IMR-90 (cell line): ENCODE measurements around the gene ADAMTS13. TPM values are rescaled to one million over a fixed set of nuclear protein-coding genes. Genes with fewer than 3 reads are reported as not detected.

Experiments used
- ATAC-seq: fragments of 200-7000 bp; cut with Tn5 transposase; 2 replicates; pipeline ENCODE4 v1.9.1; 2020; ENCODE audit warnings: low read depth, mild to moderate bottlenecking, moderate library complexity
- BruUV-seq: library from RNA; stranded (reverse); fragments of 400-500 nt; replicated peaks from 2 replicates; lab custom pipeline; 2021; lab: Mats Ljungman, UMichigan
- CTCF ChIA-PET: fragments of 300-600 bp; formaldehyde crosslinking; extraction: SDS; loops from one replicate; lab custom pipeline; 2021; ENCODE audit warnings: antibody characterized with exemption; lab: Yijun Ruan, JAX
- POLR2A ChIA-PET: fragments of 300-600 bp; sonication (Branson Sonifier 250); formaldehyde crosslinking; loops from one replicate; lab custom pipeline; 2022; ENCODE audit warnings: antibody characterized with exemption; ENCODE audit not compliant: unreplicated experiment; lab: Charles Lee
- DNase-seq: peaks from one replicate; pipeline ENCODE4 v3.0.0; 2013
- H2AFZ ChIP-seq: replicated peaks from 2 replicates; pipeline ENCODE3; 2013; ENCODE audit warnings: low read length, mild to moderate bottlenecking; ENCODE audit not compliant: poor library complexity
- H2AK5ac ChIP-seq: 2 replicates; pipeline ENCODE4 v1.6.1; 2013; ENCODE audit warnings: low read depth, low read length, inconsistent platforms
- H2AK9ac ChIP-seq: replicated peaks from 2 replicates; pipeline ENCODE3; 2013; ENCODE audit warnings: mild to moderate bottlenecking, low read depth, low read length, moderate library complexity; ENCODE audit not compliant: poor library complexity
- H2BK120ac ChIP-seq: 2 replicates; pipeline ENCODE4 v1.6.1; 2013; ENCODE audit warnings: low read depth, low read length, inconsistent platforms
- H2BK15ac ChIP-seq: 3 replicates; pipeline ENCODE4 v1.6.1; 2013; ENCODE audit warnings: low read depth, low read length, inconsistent platforms
- H2BK20ac ChIP-seq: 2 replicates; pipeline ENCODE4 v1.6.1; 2013; ENCODE audit warnings: low read depth, mild to moderate bottlenecking, inconsistent platforms, low read length, moderate library complexity
- H2BK5ac ChIP-seq: 2 replicates; pipeline ENCODE4 v1.6.1; 2013; ENCODE audit warnings: mild to moderate bottlenecking, low read depth, low read length, inconsistent platforms; ENCODE audit not compliant: poor library complexity, severe bottlenecking
- H3K14ac ChIP-seq: replicated peaks from 2 replicates; pipeline ENCODE4 v1.6.1; 2013; ENCODE audit warnings: low read depth, low read length, inconsistent platforms
- H3K18ac ChIP-seq: 2 replicates; pipeline ENCODE4 v1.6.1; 2013; ENCODE audit warnings: low read depth, low read length, control low read depth
- H3K23ac ChIP-seq: 2 replicates; pipeline ENCODE4 v1.6.1; 2013; ENCODE audit warnings: low read depth, low read length, inconsistent platforms
- H3K27ac ChIP-seq: 2 replicates; pipeline ENCODE4 v1.5.1; 2013; ENCODE audit warnings: mild to moderate bottlenecking, control low read depth, low read length; ENCODE audit not compliant: insufficient read depth
- H3K27me3 ChIP-seq: 2 replicates; pipeline ENCODE4 v1.6.1; 2013; ENCODE audit warnings: low read length; ENCODE audit not compliant: control insufficient read depth, insufficient read depth
- H3K36me3 ChIP-seq: 2 replicates; pipeline ENCODE4 v1.6.1; 2013; ENCODE audit warnings: low read length, mixed read lengths; ENCODE audit not compliant: control insufficient read depth, insufficient read depth
- H3K4ac ChIP-seq: 2 replicates; pipeline ENCODE4 v1.6.1; 2013; ENCODE audit warnings: low read depth, low read length, inconsistent platforms
- H3K4me1 ChIP-seq: 2 replicates; pipeline ENCODE4 v1.6.1; 2013; ENCODE audit warnings: low read length, mixed read lengths; ENCODE audit not compliant: control insufficient read depth, insufficient read depth
- H3K4me2 ChIP-seq: 2 replicates; pipeline ENCODE4 v1.6.1; 2013; ENCODE audit warnings: low read depth, mild to moderate bottlenecking, control low read depth, low read length, moderate library complexity
- H3K4me3 ChIP-seq: 2 replicates; pipeline ENCODE4 v1.5.1; 2013; ENCODE audit warnings: low read depth, mild to moderate bottlenecking, control low read depth, low read length, moderate library complexity; ENCODE audit not compliant: insufficient read depth
- H3K56ac ChIP-seq: 2 replicates; pipeline ENCODE4 v1.6.1; 2013; ENCODE audit warnings: low read length, inconsistent platforms; ENCODE audit not compliant: insufficient read depth; ENCODE audit errors: extremely low read depth
- H3K79me1 ChIP-seq, 2 experiments: 2 replicates each; pipeline ENCODE4 v1.6.1; 2013; ENCODE audit warnings: low read length in 2 of 2, inconsistent platforms in 1 of 2, low read depth in 1 of 2
- H3K9ac ChIP-seq: 2 replicates; pipeline ENCODE4 v1.6.1; 2013; ENCODE audit warnings: low read depth, low read length, control low read depth
- H3K9me1 ChIP-seq: 2 replicates; pipeline ENCODE4 v1.6.1; 2013; ENCODE audit warnings: low read length, inconsistent platforms; ENCODE audit not compliant: insufficient read depth
- H3K9me3 ChIP-seq: 2 replicates; pipeline ENCODE4 v1.6.1; 2013; ENCODE audit warnings: low read length; ENCODE audit not compliant: control insufficient read depth, insufficient read depth
- H4K20me1 ChIP-seq: 2 replicates; pipeline ENCODE4 v1.6.1; 2013; ENCODE audit warnings: low read length, inconsistent platforms; ENCODE audit not compliant: insufficient read depth
- H4K5ac ChIP-seq: 2 replicates; pipeline ENCODE4 v1.6.1; 2013; ENCODE audit warnings: mild to moderate bottlenecking, low read depth, low read length, control low read depth
- H4K8ac ChIP-seq, 2 experiments: 2 replicates each; pipeline ENCODE4 v1.6.1; 2013; ENCODE audit warnings: low read depth in 2 of 2, low read length in 2 of 2, control low read depth in 1 of 2, inconsistent platforms in 1 of 2
- H4K91ac ChIP-seq: 2 replicates; pipeline ENCODE4 v1.6.1; 2013; ENCODE audit warnings: low read depth, low read length, inconsistent platforms; ENCODE audit not compliant: insufficient read depth
- RAD21 ChIP-seq: IDR thresholded peaks from 2 replicates; pipeline ENCODE4 v1.6.1; 2012; ENCODE audit warnings: low read length, improper control_type of control experiment
- SMC3 ChIP-seq: fragments of 150-350 bp; IDR thresholded peaks from 2 replicates; pipeline ENCODE4 v1.6.1; 2016; ENCODE audit warnings: low read depth, mild to moderate bottlenecking, antibody characterized with exemption, low read length, moderate library complexity
- WGBS, 2 experiments: methylation state at CpG; one replicate each; pipeline versions ENCODE4 v1.1.5 to v1.1.7; 2013; ENCODE audit warnings: missing lambda C conversion rate in 2 of 2; ENCODE audit not compliant: insufficient read length in 1 of 2; ENCODE audit errors: extremely low coverage in 2 of 2; 5-methylcytosine and 5-hydroxymethylcytosine counted together
- dilution Hi-C: fragments of 300-500 bp; cut with HindIII; formaldehyde crosslinking; loops from one replicate; pipeline ENCODE4 v1.14.3; 2018; ENCODE audit warnings: low sequenced_read_pairs; ENCODE audit not compliant: unreplicated experiment
- in situ Hi-C: fragments of 300-500 bp; cut with MboI; formaldehyde crosslinking; loops from 3 replicates; pipeline ENCODE4 v1.14.3; 2019; ENCODE audit warnings: low sequenced_read_pairs, inconsistent platforms, mixed read lengths
- intact Hi-C: fragments of 100-400 bp; cut with micrococcal nuclease; formaldehyde crosslinking; loops from 2 replicates; pipeline ENCODE4 v1.10.0; 2022
- polyA plus RNA-seq, 3 experiments: library from polyadenylated mRNA; depleted of rRNA; stranded (reverse); fragments of >200 nt; gene quantifications; 2 replicates each; pipeline ENCODE4 v1.2.3, GENCODE V29; 2012; ENCODE audit warnings: low replicate concordance in 1 of 3
- total RNA-seq: library from RNA; depleted of rRNA; stranded (reverse); fragments of >200 nt; gene quantifications from 2 replicates; pipeline ENCODE4 v1.2.3, GENCODE V29; 2012
- TF ChIP-seq, protein P1 (sequence below): conservative IDR thresholded peaks from 2 replicates; pipeline ENCODE4 v1.5.1; 2012; ENCODE audit warnings: mild to moderate bottlenecking, low read depth, low read length, improper control_type of control experiment

Gene ADAMTS13
- total and polyA plus RNA-seq, 2 of the 4 experiments (the other 2 are of a cell fraction): 0.18 to 2.8 TPM

- no TSS peak for BruUV-seq
- TF ChIP-seq, protein P1, sequence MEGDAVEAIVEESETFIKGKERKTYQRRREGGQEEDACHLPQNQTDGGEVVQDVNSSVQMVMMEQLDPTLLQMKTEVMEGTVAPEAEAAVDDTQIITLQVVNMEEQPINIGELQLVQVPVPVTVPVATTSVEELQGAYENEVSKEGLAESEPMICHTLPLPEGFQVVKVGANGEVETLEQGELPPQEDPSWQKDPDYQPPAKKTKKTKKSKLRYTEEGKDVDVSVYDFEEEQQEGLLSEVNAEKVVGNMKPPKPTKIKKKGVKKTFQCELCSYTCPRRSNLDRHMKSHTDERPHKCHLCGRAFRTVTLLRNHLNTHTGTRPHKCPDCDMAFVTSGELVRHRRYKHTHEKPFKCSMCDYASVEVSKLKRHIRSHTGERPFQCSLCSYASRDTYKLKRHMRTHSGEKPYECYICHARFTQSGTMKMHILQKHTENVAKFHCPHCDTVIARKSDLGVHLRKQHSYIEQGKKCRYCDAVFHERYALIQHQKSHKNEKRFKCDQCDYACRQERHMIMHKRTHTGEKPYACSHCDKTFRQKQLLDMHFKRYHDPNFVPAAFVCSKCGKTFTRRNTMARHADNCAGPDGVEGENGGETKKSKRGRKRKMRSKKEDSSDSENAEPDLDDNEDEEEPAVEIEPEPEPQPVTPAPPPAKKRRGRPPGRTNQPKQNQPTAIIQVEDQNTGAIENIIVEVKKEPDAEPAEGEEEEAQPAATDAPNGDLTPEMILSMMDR: no peak
- TF ChIP-seq SMC3: no peak
- TF ChIP-seq RAD21: no peak
- Histone ChIP-seq H3K23ac (no peak overlapping the region), H3K4ac (no peak overlapping the region), H2AFZ (no peak overlapping the region), H3K36me3 (no peaks in the 10 kb centered on the region), H3K4me2 (no peak overlapping the region), H3K9me1 (peaks cover 5% of the 10 kb centered on the region; the same call in 1 of the 2 replicates), H4K5ac (no peak overlapping the region), H4K8ac (no peak overlapping the region), H2BK20ac (no peak overlapping the region), H3K9ac (no peak overlapping the region), H3K18ac (no peak overlapping the region), H3K4me3 (no peak overlapping the region), H3K56ac (no peak overlapping the region), H3K4me1 (peaks cover 5% of the 10 kb centered on the region; the same call in 1 of the 2 replicates), H2BK120ac (no peak overlapping the region), H3K27ac (no peak overlapping the region), H2AK5ac (no peak overlapping the region), H4K20me1 (no peaks in the 10 kb centered on the region), H3K14ac (no peak overlapping the region), H2AK9ac (no peak overlapping the region), H2BK15ac (no peak overlapping the region), H3K9me3 (peaks cover 11% of the 10 kb centered on the region), H4K91ac (no peak overlapping the region), H2BK5ac (no peak overlapping the region), H3K27me3 (peaks cover 28% of the 10 kb centered on the region), H3K79me1 (no peaks in the 10 kb centered on the region)
- no peak for ATAC-seq
- in situ Hi-C loops: no loop called here
- dilution Hi-C loops: no loop called here
- 100% methylated on average over 1 of the region's 1 CpG; no CpG with 5 or more reads in 1 of the 2 experiments for WGBS, 2 experiments
- intact Hi-C loops: no loop called here
- ChIA-PET CTCF (no interaction called here), POLR2A (interaction anchor here (0.6 kb wide), 1 partner anchor 19 kb away, joined by 3 read pairs; no protein-coding TSS in a partner anchor)
- DNase-seq: no peak
Measured at GRCh38 chr9:133502112-133502511, 79.9 kb downstream of the ADAMTS13 start.
